ENCODE data around the gene KLF11. TPM values are rescaled to one million over a fixed set of nuclear protein-coding genes. Genes with fewer than 3 reads are reported as not detected.

KLF11 gene
- total RNA-seq (2014; rRNA removed; shearing (Covaris generic)), result 3.9 and 4.9 TPM in 2 replicates

DNA sequence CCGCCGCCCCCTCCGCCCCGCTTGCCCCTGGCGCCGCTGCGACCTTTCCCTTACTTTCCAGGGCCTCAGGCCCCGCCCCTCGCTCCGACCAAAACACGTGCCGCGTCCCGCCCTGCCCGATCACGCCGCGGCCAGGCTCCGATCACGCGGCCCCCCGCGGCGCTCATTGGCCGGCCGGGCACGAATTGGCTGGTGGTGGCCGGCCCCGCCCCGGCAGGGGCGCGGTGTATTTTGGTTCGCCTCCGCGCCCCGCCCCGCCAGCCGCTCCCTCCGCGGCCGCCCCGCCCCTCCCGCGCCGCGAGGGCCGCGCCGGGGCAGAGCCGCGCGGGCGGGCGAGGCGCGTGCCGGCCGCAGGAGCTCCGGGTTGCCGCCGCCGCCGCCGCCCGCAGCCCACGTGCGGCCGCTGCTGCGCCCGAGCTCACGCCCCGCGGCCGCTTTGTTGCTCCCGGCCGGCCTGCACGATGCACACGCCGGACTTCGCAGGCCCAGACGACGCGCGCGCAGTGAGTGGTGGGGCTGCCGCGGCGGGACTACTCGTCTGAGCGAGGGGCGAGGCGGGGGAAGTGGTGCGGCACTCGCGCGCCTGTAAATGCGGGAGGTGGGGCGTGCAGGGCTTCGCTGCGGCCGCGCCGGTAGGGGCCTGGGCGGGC, at the start of gene KLF11:
TSS of gene KLF11 (plus strand) at position 295 of the 650 bp plus-strand sequence. CDS start at position 462, 167 bp downstream.
- DNase-seq (ENCODE audit: low read depth), result peak; percentile 92

DNA sequence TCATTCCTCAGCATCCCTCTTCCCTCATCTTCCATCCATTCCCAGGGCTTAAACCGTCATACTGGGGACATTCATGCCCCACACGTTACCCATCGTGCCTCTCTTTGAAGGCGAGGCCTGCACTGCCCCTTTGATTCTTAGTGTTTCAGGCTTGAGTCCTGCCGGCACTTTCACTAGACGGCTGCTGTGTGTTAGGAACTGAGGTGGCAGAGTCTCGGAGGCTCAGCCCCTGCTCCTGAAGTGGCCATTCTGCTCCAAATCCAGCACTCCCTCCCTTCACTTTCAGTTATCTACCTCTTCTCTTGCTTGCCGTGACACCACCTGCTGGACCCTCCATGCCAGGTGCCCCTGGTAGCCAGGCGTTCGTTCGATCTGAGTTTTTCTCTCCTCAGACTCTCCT, 48.9 kb upstream of the KLF11 start:
- DNase-seq (ENCODE audit: low read depth), result no peak

DNA sequence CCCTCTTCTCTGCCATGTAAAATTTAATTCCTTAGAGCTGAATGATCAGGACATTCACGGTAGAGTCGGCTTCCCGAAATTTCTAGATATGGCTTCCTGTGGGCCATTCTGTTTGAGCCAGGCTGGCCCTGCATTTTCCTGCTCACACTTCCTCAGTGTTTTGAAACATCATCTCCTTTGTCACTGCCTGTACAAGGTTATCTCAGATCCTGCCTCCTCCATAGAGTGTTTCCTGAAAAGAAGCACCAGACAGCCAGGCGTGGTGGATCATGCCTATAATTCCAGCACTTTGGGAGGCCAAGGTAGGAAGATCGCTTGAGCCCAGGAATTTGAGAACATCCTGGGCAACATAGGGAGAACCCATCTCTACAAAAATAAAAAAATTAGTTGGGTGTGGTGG, 48.3 kb upstream of the KLF11 start:
- DNase-seq (ENCODE audit: low read depth), result no peak

DNA sequence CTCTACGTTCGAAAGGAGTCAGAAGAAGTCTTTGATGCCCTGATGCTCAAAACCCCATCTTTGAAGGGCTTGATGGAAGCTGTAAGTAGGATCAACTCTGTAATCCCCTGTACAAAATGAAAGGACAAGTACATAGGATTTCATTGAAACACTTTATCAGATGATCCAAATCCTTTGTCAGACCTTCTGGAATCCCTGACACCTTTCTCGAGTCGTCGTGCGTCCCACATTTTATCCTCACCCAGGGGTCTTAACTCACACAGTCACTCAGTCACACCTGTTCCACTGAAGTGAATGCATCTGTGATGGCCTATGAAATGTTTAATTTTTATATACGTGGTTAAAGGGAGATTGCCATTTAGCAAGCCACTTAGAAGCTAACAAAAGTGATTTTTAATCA, 47.0 kb upstream of the KLF11 start:
- DNase-seq (ENCODE audit: low read depth), result no peak

DNA sequence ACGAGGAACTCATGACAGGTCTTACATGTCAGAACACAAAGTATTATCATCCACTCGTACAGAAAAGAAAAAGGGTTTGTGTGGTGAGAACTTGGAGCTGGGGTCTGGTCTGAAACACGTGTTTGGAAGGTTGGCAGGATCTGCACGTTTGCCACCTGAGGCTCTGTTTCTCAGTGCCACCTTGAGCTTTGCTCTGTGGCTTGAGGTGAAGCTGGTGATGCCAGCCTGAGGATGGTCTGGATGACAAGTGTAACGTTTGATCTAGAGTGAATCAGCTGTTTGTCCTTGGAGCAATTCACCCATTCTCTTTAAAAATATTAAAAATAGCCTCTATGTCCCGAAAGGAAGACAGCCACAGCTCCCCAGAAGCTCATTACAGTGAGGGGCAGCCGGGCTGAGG, 45.4 kb upstream of the KLF11 start:
- DNase-seq (ENCODE audit: low read depth), result no peak

DNA sequence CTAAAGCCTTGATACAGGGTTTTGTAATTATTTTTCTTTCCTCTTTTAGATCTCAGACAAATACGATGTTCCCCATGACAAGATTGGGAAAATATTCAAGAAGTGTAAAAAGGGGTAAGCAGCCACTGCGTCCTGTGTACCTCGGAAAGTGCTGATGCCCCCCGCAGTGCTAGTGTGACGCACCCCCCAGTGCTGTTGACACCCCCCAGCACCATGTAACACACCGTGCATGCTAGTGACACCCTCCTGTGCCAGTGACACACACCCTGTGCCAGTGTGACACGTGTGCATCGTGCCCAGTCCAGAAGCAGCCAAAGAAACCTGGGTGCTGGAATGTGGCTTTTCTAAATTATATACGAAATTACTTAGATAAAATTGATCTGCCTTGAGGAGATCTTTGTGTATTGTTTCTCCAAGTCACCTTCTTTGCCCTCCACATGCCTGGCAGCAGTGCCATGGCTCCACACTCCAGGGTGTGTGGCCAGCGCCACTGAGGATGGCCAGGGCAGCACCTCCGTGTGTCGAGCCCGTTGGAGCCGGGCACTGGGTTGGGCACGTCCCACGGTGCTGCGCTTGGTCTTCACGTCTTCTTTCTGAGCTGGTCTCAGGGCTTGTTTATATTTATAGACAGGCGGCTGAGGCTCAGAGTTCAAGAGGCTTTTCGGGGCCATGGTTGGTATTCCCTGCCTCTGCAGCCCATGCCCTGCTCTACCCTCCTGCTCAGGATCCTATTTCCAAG, 44.3 kb upstream of the KLF11 start:
- DNase-seq (ENCODE audit: low read depth), result no peak

DNA sequence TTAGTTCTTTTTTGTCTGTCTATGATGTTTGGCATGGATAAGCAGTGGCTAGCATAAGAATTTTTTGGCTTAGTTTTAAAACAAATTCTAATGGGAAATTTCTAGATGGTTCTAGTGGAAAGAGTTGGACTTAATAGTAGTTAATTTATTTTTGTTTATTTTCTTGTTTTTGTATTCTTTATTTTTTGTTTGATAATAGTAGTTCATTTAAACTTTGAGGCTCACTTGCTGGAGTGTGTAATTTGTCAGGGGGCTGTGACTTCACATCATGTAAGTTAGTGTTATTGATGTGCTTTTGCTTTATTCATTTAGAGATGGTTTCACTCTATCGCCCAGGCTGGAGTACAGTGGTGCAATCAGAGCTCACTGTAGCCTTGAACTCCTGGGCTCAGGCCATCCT, 43.7 kb upstream of the KLF11 start:
- DNase-seq (ENCODE audit: low read depth), result no peak

DNA sequence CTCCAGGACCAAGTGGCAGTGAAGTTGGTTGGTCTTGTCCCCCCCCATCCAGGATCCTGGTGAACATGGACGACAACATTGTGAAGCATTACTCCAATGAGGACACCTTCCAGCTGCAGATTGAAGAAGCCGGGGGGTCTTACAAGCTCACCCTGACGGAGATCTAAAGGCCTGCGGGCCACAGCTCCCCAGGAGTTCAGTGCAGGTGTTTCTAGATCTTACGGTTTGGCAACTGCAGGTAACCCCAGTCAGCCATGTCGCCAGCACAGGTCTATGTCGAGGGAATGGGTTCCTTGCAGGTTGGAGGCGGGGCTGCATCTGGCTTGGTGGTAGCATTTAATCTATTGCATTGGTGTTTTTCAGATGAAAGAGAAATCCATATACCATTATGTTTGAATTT, 42.8 kb upstream of the KLF11 start:
- no peak for DNase-seq (ENCODE audit: low read depth)

DNA sequence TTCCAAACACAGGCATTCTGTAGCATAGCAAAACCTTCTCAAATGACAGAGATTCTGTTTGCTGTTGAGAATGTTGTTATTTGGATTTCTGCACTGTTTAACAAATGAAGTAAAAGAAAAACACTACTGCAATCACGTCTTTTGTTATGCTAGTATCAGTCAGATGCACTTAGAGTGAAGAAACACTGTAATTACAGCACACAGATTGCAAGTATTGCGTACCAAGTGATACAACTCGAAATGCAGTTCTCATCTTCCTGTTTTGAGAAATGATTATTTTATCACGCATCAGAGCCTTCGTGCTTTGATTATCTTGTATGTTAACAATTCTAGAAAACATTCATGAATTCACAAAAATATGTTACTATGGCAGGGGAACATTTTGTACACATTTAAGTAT, 41.8 kb upstream of the KLF11 start:
- no peak for DNase-seq (ENCODE audit: low read depth)

DNA sequence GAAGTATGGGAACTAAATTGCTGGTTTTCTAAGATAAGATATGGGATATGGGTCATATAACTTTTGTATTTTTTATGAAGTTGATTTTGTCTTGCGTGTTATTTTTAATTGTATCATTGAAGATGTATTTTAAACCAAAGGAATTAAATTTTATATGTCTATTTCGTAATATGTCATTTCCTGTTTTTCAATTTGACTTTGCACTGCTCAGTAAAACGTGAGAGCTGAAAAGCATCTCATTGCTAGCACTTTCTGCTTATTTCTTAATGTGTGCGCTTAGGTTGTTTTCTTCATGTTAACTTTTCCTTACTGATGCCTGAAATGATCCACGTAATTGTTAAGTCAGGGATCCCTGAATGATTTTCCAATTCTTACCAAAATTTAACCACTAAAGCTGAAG, 41.2 kb upstream of the KLF11 start:
- no peak for DNase-seq (ENCODE audit: low read depth)

DNA sequence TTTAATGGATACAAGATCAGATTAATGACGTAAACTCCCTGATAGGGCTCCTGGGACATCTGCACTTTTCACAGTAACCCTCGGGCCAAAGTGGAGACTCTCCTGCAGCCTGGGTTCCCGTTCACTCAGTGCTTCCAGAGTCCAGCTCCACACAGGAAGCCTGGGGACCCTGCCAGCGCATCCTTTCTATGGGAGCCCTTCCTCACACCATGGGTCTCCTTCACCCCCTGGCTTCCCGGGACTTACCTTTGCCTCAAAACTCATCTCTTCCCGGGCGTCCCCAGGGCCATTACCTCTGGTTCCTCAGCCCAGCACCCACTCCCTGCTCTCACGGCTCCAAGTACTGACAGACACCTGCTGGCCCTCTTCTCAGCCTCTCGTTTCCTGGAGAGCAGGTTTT, 40.7 kb upstream of the KLF11 start:
- DNase-seq (ENCODE audit: low read depth), result no peak

DNA sequence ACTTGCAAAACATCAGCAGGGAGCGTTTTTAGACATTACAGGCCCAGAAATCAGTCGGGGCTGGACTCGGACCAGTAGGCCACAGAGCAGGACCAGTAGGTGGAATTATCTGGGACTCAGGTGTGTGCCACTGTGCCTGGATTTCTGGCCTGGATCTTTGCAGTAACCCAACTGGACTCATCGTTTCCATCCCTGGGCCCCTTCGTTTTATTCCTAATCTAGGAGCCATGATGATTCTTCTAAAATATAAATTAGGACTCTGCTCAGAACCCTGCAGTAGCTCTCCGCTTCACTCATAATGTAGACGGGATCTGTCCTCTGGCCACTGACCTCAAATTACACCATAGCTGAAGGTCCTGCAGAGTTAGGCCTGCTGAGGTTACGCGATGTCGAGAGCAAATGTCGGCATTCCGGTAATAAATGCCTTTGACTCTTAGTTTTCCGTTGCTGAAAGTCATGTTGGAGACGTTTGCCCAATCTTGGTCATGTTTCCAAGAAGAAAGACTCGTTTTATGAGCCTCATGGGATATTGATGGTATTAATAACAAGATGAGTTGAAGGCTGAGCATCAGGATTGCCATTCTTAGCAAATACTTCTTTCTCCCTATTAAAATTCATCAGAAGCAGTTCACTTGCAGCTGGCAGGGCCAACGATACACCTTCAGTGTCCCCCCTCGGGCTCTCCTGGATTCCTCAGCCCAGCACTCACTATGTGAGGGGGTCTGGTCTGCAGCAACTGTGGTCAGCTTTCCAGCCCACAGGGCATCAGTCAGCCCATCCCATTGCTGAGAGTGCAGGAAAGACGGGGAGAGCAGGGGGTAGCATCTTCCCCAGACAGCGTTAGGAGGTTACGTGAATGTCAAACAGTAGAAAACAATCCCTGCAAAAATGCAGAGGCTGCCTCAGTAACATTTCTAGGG, 39.9 kb upstream of the KLF11 start:
- DNase-seq (ENCODE audit: low read depth), result no peak

DNA sequence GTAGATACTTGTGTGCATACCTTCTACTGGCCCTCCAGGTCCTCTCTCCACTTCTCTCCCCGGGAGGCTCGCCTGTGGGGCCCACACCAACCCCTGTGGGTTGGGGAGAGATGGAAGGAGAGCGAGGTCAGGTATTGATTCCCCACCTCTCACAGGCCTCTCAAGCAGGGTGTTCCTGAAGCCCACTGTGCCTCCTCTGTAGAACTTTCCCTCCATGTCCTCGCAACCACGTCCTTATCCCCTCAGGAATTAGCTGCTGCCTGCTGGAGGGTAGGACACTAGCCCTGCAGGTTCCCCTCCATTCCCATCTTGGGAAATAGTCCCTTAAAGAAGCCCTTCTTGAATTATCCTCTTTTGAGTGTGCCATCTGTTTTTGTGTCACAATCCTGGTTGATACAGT, 38.9 kb upstream of the KLF11 start:
- DNase-seq (ENCODE audit: low read depth), result no peak

DNA sequence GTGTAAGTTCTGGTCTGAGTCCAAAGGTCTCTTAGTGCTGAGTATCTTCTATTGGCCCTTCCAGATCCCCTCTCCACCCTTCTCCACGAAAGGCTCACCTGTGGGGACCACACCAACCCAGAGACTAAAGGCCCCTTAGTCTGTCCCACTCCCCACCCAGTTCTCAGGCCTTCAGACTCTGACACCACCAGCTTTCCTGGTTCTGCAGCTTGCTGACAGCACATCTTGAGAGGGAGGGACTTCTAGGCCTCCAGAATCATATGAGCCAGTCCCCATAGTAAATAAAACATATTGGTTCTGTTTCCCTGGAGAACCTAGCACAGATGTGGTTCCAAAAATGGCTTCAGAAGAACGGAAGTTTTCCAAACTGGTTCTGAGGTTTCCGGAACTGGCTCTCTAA, 38.5 kb upstream of the KLF11 start:
- no peak for DNase-seq (ENCODE audit: low read depth)

DNA sequence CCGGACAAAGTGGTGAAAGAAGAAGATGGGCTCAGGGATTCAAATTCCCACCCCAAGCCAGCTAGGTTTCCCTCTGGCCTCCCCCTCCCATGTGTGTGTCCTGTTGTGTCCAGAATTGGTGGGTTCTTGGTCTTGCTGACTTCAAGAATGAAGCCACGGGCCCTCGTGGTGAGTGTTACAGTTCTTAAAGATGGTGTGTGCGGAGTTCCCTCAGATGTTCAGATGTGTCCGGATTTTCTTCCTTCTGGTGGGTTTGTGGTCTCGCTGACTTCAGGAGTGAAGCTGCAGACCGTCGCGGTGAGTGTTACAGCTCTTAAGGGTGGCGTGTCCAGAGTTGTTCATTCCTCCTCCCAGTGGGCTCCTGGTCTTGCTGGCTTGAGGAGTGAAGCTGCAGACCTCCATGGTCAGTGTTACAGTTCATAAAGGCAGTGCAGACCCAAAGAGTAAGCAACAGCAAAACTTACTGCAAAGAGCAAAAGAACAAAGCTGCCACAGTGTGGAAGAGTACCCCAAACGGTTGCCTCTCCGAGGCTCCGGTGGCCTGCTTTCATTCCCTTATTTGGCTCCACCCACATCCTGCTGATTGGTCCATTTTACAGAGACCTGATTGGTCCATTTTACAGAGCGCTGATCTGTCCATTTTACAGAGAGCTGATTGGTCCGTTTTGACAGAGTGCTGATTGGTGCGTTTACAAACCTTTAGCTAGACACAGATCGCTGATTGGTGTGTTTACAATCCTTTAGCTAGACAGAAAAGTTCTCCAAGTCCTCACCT, 37.7 kb upstream of the KLF11 start:
- DNase-seq (ENCODE audit: low read depth), result no peak

DNA sequence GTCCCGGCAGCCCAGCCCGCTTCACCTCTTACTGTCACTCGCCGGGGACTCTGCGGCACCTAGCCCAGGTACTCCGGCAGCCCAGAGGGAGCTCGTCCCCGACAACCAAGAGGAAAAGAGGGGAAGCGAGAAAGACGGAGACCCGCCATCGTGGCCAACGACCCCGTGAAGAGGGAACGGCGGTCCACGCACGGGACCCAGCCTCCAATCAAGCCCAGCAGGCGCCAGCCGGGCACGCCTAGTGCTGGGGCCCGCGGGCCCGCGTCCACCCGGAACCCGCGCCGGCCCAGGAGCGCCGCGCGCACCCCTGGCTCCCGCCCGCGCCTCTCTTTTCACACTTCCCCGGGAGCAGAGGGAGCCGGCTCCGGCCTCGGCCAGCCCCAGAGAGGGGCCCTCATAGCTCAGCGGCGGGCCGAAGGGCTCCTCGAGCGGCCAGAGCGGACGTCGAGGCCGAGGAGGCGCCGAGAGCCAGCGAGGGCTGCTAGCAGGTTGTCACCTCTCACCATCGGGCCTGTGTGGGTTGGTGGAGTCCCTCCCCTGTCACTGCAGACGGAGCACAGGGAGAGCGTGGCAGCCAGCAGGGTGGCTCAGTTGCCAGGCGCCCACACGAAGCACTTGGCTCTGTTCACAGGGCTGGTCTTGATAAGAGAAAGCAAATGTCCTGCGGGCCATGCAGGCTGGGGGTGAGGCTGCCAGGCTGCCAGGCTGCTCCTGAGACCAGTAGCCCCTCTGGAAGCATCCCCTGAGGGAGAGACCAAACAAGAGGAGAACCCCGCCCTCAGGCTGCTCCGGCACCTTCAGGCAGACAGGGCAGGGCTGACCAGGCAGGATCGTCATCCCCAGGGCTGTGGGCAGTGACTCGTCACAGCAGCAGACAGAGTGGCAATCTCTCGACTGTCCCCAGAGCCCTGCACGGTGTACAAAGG, 36.9 kb upstream of the KLF11 start:
- no peak for DNase-seq (ENCODE audit: low read depth)

DNA sequence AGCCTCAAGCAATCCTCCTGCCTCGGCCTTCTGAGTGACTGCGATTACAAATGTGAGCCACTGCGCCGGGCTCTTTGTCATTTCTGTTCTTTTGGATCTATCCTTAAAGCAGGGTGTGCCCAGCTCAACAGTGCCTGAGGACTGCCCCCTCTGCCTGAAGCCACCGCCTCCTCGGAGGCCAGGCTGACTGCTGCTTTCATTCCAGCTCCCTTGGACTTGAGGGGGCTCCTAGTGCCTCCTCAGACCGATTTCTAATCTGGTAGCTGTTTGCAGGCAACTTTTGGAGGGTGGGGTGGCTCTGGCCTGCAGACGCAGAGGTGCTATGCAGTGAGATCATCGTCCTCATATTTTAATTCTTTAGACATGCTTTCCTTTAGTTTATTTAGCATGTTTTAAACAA, 35.9 kb upstream of the KLF11 start:
- no peak for DNase-seq (ENCODE audit: low read depth)

DNA sequence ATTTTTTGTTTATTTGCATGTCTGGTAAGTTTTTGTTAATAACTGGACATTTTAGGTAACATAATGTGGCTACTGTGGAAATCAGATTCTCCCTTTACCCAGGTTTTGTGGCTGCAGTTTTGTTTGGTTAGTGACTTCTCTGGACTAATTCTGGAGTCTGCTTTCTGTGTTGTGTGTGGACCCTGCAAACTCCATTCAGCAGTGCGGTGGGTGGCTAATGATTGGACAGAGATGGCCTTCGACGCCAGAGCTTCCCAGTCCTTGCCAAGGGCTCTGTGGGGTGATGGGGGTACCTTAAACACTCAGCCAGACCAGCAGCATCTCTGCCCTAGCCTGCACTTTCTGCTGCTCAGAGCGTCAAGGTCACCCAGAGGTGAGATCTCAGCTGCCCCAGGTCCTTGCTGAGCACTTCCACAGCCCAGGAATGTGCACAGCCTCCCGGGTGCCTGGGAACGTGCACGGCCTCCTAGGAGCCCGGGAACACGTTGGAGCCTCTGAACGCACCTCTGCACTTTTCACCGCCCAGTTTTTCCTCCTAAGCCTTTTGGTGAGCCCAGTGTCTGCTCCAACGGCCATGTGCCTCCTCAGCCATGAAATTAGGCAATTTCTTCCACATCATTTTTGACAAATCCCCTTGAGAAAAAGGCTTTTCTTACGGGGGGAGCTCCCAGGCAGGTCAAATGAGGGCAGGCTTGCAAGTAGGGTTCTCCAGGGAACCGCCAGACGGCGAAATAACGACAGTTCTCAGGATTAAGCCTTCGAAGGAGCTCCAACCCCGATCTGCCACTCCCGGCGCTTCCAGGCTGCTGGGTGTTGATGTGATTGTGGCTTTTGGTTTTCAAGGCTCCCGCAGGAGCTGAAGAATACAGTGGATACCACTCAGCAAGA, 35.2 kb upstream of the KLF11 start:
- DNase-seq (ENCODE audit: low read depth), result no peak

DNA sequence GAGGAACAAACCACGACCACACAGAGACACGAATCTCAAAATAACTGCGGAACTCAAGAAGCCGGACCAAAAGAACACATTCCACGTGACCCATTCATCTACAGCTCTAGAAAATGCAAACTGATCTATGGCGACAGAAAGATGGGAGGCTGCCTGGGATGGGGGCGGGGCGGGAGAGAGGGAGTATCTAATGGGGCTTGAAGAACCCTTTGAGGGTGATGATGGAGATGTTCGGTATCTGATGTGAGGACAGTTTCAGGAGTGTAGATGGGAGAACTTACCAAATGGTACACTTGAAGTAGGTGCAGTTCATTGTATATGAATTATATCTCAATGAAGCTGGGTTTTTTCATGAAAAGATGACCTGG, 34.6 kb upstream of the KLF11 start:
- no peak for DNase-seq (ENCODE audit: low read depth)

Measured in Daoy (cell line).